Measurements from ENCODE around the gene KCNE3. TPM values are rescaled to one million over a fixed set of nuclear protein-coding genes. Genes with fewer than 3 reads are reported as not detected.

The KCNE3 gene
- total and polyA plus RNA-seq, 9 of the 15 experiments (the other 6 are each of a cell fraction or from before 2014, with no cell fraction given): 1.6 to 8.7 (median 6.2) TPM

GRCh38 chr11:74459584-74459983 is 7.8 kb downstream of the KCNE3 start (continued):
- TF ChIP-seq ZBTB33 (CRISPR knock-in tag; IDR thresholded peaks at IDR 0.05): no peak
- TF ChIP-seq ZNF143 (CRISPR knock-in tag; IDR thresholded peaks at IDR 0.05): no peak
- no peak for TF ChIP-seq NELFE (IDR thresholded peaks at IDR 0.05; ENCODE audit: insufficient read depth, insufficient read length)
- no peak for TF ChIP-seq ZFP30 (CRISPR knock-in tag; IDR thresholded peaks at IDR 0.05; ENCODE audit: borderline replicate concordance)
- no peak for TF ChIP-seq ZFX (CRISPR knock-in tag; IDR thresholded peaks at IDR 0.05)
- no peak for TF ChIP-seq HMG20B (CRISPR knock-in tag; IDR thresholded peaks at IDR 0.05)
- TF ChIP-seq TGIF2 (CRISPR knock-in tag; IDR thresholded peaks at IDR 0.05): no peak
- peak; percentile 64 for TF ChIP-seq POLR2AphosphoS5 (IDR thresholded peaks at IDR 0.05; ENCODE audit: control insufficient read depth, insufficient read depth, low read depth, low read length)
- TF ChIP-seq MYNN (IDR thresholded peaks at IDR 0.05): peak; percentile 71; the same call in 1 of the 2 replicates
- no peak for TF ChIP-seq MYNN (CRISPR knock-in tag; IDR thresholded peaks at IDR 0.05)
- no peak for TF ChIP-seq PTBP1 (IDR thresholded peaks at IDR 0.05; ENCODE audit: low read depth, low read length)
- no peak for TF ChIP-seq BMI1 (IDR thresholded peaks at IDR 0.05; ENCODE audit: low read length)
- TF ChIP-seq SMAD3 (CRISPR knock-in tag; conservative IDR thresholded peaks at IDR 0.05): peak; percentile 75
- no peak for TF ChIP-seq ATF2 (CRISPR knock-in tag; IDR thresholded peaks at IDR 0.05)
- no peak for TF ChIP-seq SMARCB1 (IDR thresholded peaks at IDR 0.05; ENCODE audit: insufficient read length, low read depth)
- TF ChIP-seq ZSCAN32 (CRISPR knock-in tag; IDR thresholded peaks at IDR 0.05): no peak
- no peak for TF ChIP-seq ATF1 (CRISPR knock-in tag; IDR thresholded peaks at IDR 0.05)
- peak; percentile 50 for TF ChIP-seq ATF1 (tag; IDR thresholded peaks at IDR 0.05)
- TF ChIP-seq ZFP91 (CRISPR knock-in tag; IDR thresholded peaks at IDR 0.05): no peak
- TF ChIP-seq TRIM28 (IDR thresholded peaks at IDR 0.05): no peak
- TF ChIP-seq AFF4 (CRISPR knock-in tag; IDR thresholded peaks at IDR 0.05): no peak
- TF ChIP-seq BDP1 (IDR thresholded peaks at IDR 0.05; ENCODE audit: insufficient read depth, insufficient read length): no peak
- no peak for TF ChIP-seq ZFPM2 (CRISPR knock-in tag; IDR thresholded peaks at IDR 0.05)
